AG04450 (cell line): ENCODE data around the gene CALCOCO2. TPM values are rescaled to one million over a fixed set of nuclear protein-coding genes. Genes with fewer than 3 reads are reported as not detected.

Source experiments
- CTCF ChIA-PET: fragments of 300-600, 350-600 bp; formaldehyde crosslinking; extraction: SDS; loops from one replicate; lab custom pipeline; 2022; ENCODE audit warnings: antibody characterized with exemption, inconsistent platforms; lab: Charles Lee
- POLR2A ChIA-PET: fragments of 350-600 bp; formaldehyde crosslinking; extraction: SDS; loops from one replicate; lab custom pipeline; 2021; ENCODE audit warnings: antibody characterized with exemption, inconsistent platforms; lab: Yijun Ruan, JAX
- DNase-seq: peaks from one replicate; pipeline ENCODE4 v3.0.0-alpha.2; 2011; ENCODE audit warnings: low read depth, low spot score
- H3K27ac ChIP-seq: one replicate; pipeline ENCODE4 v1.5.1; 2012; ENCODE audit warnings: low read depth, low read length, control low read depth
- H3K27me3 ChIP-seq: one replicate; pipeline ENCODE4 v1.6.0; 2012; ENCODE audit warnings: low read length; ENCODE audit not compliant: control insufficient read depth, insufficient read depth
- H3K4me3 ChIP-seq: 2 replicates; pipeline ENCODE4 v1.5.1; 2011; ENCODE audit warnings: mild to moderate bottlenecking, low read depth, low read length, control low read depth
- H3K9me3 ChIP-seq: 2 replicates; pipeline ENCODE4 v1.5.1; 2012; ENCODE audit warnings: low read length; ENCODE audit not compliant: control insufficient read depth, insufficient read depth
- polyA plus RNA-seq: library from polyadenylated mRNA; depleted of rRNA; stranded (reverse); fragments of >200 nt; gene quantifications from 2 replicates; pipeline ENCODE4 v1.2.3, GENCODE V29; 2011; rRNA removed
- small RNA-seq: library from RNA; depleted of rRNA; stranded (forward); fragments of <200 nt; gene quantifications from one replicate; pipeline ENCODE3, GENCODE V24; 2012; ENCODE audit warnings: low read depth; ENCODE audit not compliant: insufficient read length
- TF ChIP-seq, protein P1 (sequence below): IDR thresholded peaks from 2 replicates; pipeline ENCODE4 v1.5.1; 2011; ENCODE audit warnings: low read depth, low read length, control low read depth, inconsistent platforms

CALCOCO2 gene
- polyA plus RNA-seq, 1 experiment = 130 TPM

- TF ChIP-seq, protein P1, sequence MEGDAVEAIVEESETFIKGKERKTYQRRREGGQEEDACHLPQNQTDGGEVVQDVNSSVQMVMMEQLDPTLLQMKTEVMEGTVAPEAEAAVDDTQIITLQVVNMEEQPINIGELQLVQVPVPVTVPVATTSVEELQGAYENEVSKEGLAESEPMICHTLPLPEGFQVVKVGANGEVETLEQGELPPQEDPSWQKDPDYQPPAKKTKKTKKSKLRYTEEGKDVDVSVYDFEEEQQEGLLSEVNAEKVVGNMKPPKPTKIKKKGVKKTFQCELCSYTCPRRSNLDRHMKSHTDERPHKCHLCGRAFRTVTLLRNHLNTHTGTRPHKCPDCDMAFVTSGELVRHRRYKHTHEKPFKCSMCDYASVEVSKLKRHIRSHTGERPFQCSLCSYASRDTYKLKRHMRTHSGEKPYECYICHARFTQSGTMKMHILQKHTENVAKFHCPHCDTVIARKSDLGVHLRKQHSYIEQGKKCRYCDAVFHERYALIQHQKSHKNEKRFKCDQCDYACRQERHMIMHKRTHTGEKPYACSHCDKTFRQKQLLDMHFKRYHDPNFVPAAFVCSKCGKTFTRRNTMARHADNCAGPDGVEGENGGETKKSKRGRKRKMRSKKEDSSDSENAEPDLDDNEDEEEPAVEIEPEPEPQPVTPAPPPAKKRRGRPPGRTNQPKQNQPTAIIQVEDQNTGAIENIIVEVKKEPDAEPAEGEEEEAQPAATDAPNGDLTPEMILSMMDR = no peak
- DNase-seq = no peak
- Histone ChIP-seq H3K9me3 (no peaks in the 10 kb centered on the region), H3K27ac (no peak overlapping the region), H3K27me3 (no peaks in the 10 kb centered on the region), H3K4me3 (no peak overlapping the region)
- POLR2A ChIA-PET = no interaction called here
- CTCF ChIA-PET = no interaction called here
Measured at GRCh38 chr17:48912476-48912875, 81.6 kb downstream of the CALCOCO2 start.

Small RNA genes lying within 50 kb of the gene (small RNA-seq; reads per million reads assigned to genes)
- gene AC068531.1 = not detected
- not detected for gene RF00263

Other genes with a start within 250 kb of the CALCOCO2 start
- gene HOXB3, start 240.8 kb upstream of the CALCOCO2 start, polyA plus RNA-seq = 28.3 and 33.0 TPM in 2 replicates
- gene HOXB5, start 237.3 kb upstream of the CALCOCO2 start, polyA plus RNA-seq = 9.4 and 9.8 TPM in 2 replicates
- gene HOXB6, start 226.0 kb upstream of the CALCOCO2 start, polyA plus RNA-seq = 15.4 and 20.4 TPM in 2 replicates
- 10.1 and 11.3 TPM in 2 replicates for gene HOXB7, start 220.0 kb upstream of the CALCOCO2 start, polyA plus RNA-seq
- gene HOXB8, start 215.7 kb upstream of the CALCOCO2 start, polyA plus RNA-seq = 0.87 and 0.97 TPM in 2 replicates
- 0.02 TPM in 1 of 2 replicates, not detected in the other for gene HOXB9, start 204.7 kb upstream of the CALCOCO2 start, polyA plus RNA-seq
- gene PRAC1, start 108.5 kb upstream of the CALCOCO2 start, polyA plus RNA-seq = not detected in 2 replicates
- not detected in 2 replicates for gene PRAC2, start 107.8 kb upstream of the CALCOCO2 start, polyA plus RNA-seq
- gene HOXB13, start 102.3 kb upstream of the CALCOCO2 start, polyA plus RNA-seq = not detected in 2 replicates
- gene TTLL6, start 13.8 kb upstream of the CALCOCO2 start, polyA plus RNA-seq = 0.04 and 0.06 TPM in 2 replicates
- gene ATP5MC1, start 61.8 kb downstream of the CALCOCO2 start, polyA plus RNA-seq = 92.5 and 135 TPM in 2 replicates
- gene UBE2Z, start 77.4 kb downstream of the CALCOCO2 start, polyA plus RNA-seq = 176 and 178 TPM in 2 replicates
- 116 and 119 TPM in 2 replicates for gene SNF8, start 113.8 kb downstream of the CALCOCO2 start, polyA plus RNA-seq
- gene GIP, start 137.6 kb downstream of the CALCOCO2 start, polyA plus RNA-seq = 0.25 and 0.38 TPM in 2 replicates
- 9.9 and 11.7 TPM in 2 replicates for gene IGF2BP1, start 166.3 kb downstream of the CALCOCO2 start, polyA plus RNA-seq